ENCODE data around the gene FRMD6.

GRCh38 chr14:51627313-51627712 lies 24.4 kb upstream of the FRMD6 start:
- TF ChIP-seq CTCF (IDR thresholded peaks at IDR 0.05) (no peak), POLR2AphosphoS5 (IDR thresholded peaks at IDR 0.05) (no peak), POLR2A (IDR thresholded peaks at IDR 0.05; ENCODE audit: low read depth) (no peak)

Measured in esophagus muscularis mucosa (tissue), 3 donors.